CD14-positive monocyte (primary cell): ENCODE results near the gene UROS. TPM values are rescaled to one million over a fixed set of nuclear protein-coding genes. Genes with fewer than 3 reads are reported as not detected.

Experiments
- DNase-seq, 3 donors: peaks; one replicate each; pipeline ENCODE4 v3.0.0-alpha.2; 2011 to 2022
- H2AFZ ChIP-seq: 2 replicates; pipeline ENCODE4 v1.6.0; 2012; ENCODE audit warnings: mild to moderate bottlenecking, low read depth, low read length, inconsistent platforms; ENCODE audit not compliant: insufficient read depth, poor library complexity, severe bottlenecking
- H3K27ac ChIP-seq, 2 donors: 1 replicate in 1 of 2; 2 replicates in 1 of 2; pipeline ENCODE4 v1.5.1; 2012 to 2013; ENCODE audit warnings: low read length in 2 of 2, control low read depth in 1 of 2, inconsistent platforms in 1 of 2, low read depth in 1 of 2, mild to moderate bottlenecking in 1 of 2
- H3K27me3 ChIP-seq, 2 donors: one replicate each; pipeline versions ENCODE4 v1.6.0 to v1.6.1; 2011 to 2013; ENCODE audit warnings: low read length in 2 of 2; ENCODE audit not compliant: control insufficient read depth in 2 of 2, insufficient read depth in 2 of 2
- H3K36me3 ChIP-seq, 2 donors: replicated peaks in 1 of 2; 1 replicate in 1 of 2; 2 replicates in 1 of 2; pipeline versions ENCODE4 v1.5.1 to v1.6.1; 2012 to 2013; ENCODE audit warnings: low read length in 2 of 2, control low read depth in 1 of 2, inconsistent platforms in 1 of 2, mild to moderate bottlenecking in 1 of 2; ENCODE audit not compliant: insufficient read depth in 2 of 2, control insufficient read depth in 1 of 2
- H3K4me1 ChIP-seq, 2 donors: 1 replicate in 1 of 2; 2 replicates in 1 of 2; pipeline versions ENCODE4 v1.5.1 to v1.6.1; 2012 to 2013; ENCODE audit warnings: low read length in 2 of 2, control low read depth in 1 of 2, inconsistent platforms in 1 of 2, mild to moderate bottlenecking in 1 of 2, moderate library complexity in 1 of 2; ENCODE audit not compliant: insufficient read depth in 2 of 2, control insufficient read depth in 1 of 2
- H3K4me2 ChIP-seq: replicated peaks from 2 replicates; pipeline ENCODE3; 2012; ENCODE audit warnings: low read length, moderate library complexity, mild to moderate bottlenecking; ENCODE audit not compliant: poor library complexity, severe bottlenecking; ENCODE audit errors: extremely low read depth
- H3K4me3 ChIP-seq, 3 experiments: fragments of 200-600 bp in 1 of 3; sonication (generic) in 1 of 3; replicated peaks in 1 of 3; 1 replicate in 2 of 3; 2 replicates in 1 of 3; pipeline ENCODE4 v1.5.1; 2011 to 2013; ENCODE audit warnings: low read length in 3 of 3, mild to moderate bottlenecking in 3 of 3, control low read depth in 2 of 3, low read depth in 2 of 3, inconsistent platforms in 1 of 3, moderate library complexity in 1 of 3
- H3K79me2 ChIP-seq: 2 replicates; pipeline ENCODE4 v1.6.0; 2012; ENCODE audit warnings: mild to moderate bottlenecking, control low read depth, inconsistent platforms, low read length, moderate library complexity; ENCODE audit not compliant: insufficient read depth
- H3K9ac ChIP-seq: 2 replicates; pipeline ENCODE4 v1.6.0; 2017; ENCODE audit warnings: low read length, mild to moderate bottlenecking; ENCODE audit not compliant: insufficient read depth, poor library complexity, severe bottlenecking
- H3K9me3 ChIP-seq, 2 donors: replicated peaks in 1 of 2; 1 replicate in 1 of 2; 2 replicates in 1 of 2; pipeline versions ENCODE4 v1.5.1 to v1.6.1; 2012 to 2013; ENCODE audit warnings: low read length in 2 of 2, control low read depth in 1 of 2; ENCODE audit not compliant: control insufficient read depth in 1 of 2, insufficient read depth in 1 of 2
- H4K20me1 ChIP-seq: 2 replicates; pipeline ENCODE4 v1.6.0; 2012; ENCODE audit warnings: mild to moderate bottlenecking, low read length, control low read depth, moderate library complexity; ENCODE audit not compliant: insufficient read depth
- H3K27ac Mint-ChIP-seq, 7 donors: one replicate each; pipeline ENCODE4 v1.8.0; 2020; ENCODE audit warnings: mild to moderate bottlenecking in 7 of 7, mixed read lengths in 7 of 7, moderate library complexity in 6 of 7, inconsistent platforms in 2 of 7
- H3K27me3 Mint-ChIP-seq, 3 donors: one replicate each; pipeline ENCODE4 v1.8.0; 2021 to 2022; ENCODE audit warnings: low read depth in 3 of 3, mild to moderate bottlenecking in 3 of 3, mixed read lengths in 3 of 3, moderate library complexity in 3 of 3, inconsistent platforms in 1 of 3
- H3K36me3 Mint-ChIP-seq, 2 donors: one replicate each; pipeline ENCODE4 v1.8.0; 2020; ENCODE audit warnings: mixed read lengths in 2 of 2, inconsistent platforms in 1 of 2, mild to moderate bottlenecking in 1 of 2
- H3K4me1 Mint-ChIP-seq: one replicate; pipeline ENCODE4 v1.8.0; 2020; ENCODE audit warnings: mild to moderate bottlenecking, mixed read lengths
- H3K4me3 Mint-ChIP-seq, 2 donors: one replicate each; pipeline ENCODE4 v1.8.0; 2020; ENCODE audit warnings: mild to moderate bottlenecking in 2 of 2, mixed read lengths in 2 of 2, moderate library complexity in 1 of 2
- H3K9me3 Mint-ChIP-seq, 7 donors: one replicate each; pipeline ENCODE4 v1.8.0; 2020 to 2022; ENCODE audit warnings: mixed read lengths in 7 of 7, mild to moderate bottlenecking in 6 of 7, moderate library complexity in 6 of 7, inconsistent platforms in 2 of 7
- CTCF ChIP-seq: fragments of 200-600 bp; IDR thresholded peaks from one replicate; pipeline ENCODE4 v1.8.0; 2022; ENCODE audit warnings: antibody characterized with exemption, mild to moderate bottlenecking
- WGBS: methylation state at CpG from one replicate; pipeline ENCODE4 v1.1.5; 2013; ENCODE audit warnings: missing lambda C conversion rate; ENCODE audit not compliant: insufficient coverage; 5-methylcytosine and 5-hydroxymethylcytosine counted together
- intact Hi-C, 2 donors: fragments of 100-400 bp; cut with micrococcal nuclease; formaldehyde crosslinking; loops; one replicate each; pipeline versions ENCODE4 v1.15.0 to v1.15.1; 2023
- polyA plus RNA-seq, 3 donors: library from polyadenylated mRNA; depleted of rRNA in 1 of 3; unstranded in 2 of 3; stranded (reverse) in 1 of 3; fragments of 300-500 nt in 2 of 3; fragments of >200 nt in 1 of 3; fragmentation: Illumina TruSeq in 2 of 3; gene quantifications; 1 replicate in 2 of 3; 2 replicates in 1 of 3; pipeline ENCODE4 v1.2.3, GENCODE V29; 2012 to 2021

Gene UROS
- polyA plus RNA-seq, 3 donors: 18.1 to 42.3 (median 39.8) TPM

- Histone ChIP-seq H4K20me1 (no peaks in the 10 kb centered on the region), H3K27ac (no peak overlapping the region), H3K79me2 (no peaks in the 10 kb centered on the region), H3K9ac (no peak overlapping the region), H3K4me2 (no peak overlapping the region), H3K9me3 (no peaks in the 10 kb centered on the region), H3K36me3 (peaks cover 34 to 78% of the 10 kb centered on the region in 2 donors), H3K27me3 (no peaks in the 10 kb centered on the region), H3K4me1 (no peaks in the 10 kb centered on the region), H2AFZ (no peak overlapping the region), H3K4me3 (no peak overlapping the region)
- intact Hi-C loops: no loop called here
- 100% methylated on average over 1 of the region's 2 CpGs for WGBS
- no peak for TF ChIP-seq CTCF
- Mint-ChIP-seq H3K27me3 (peaks cover 0 to 3% (median 0%) of the 10 kb centered on the region in 3 donors), H3K27ac (no peak overlapping the region), H3K9me3 (no peaks in the 10 kb centered on the region), H3K4me1 (no peaks in the 10 kb centered on the region), H3K36me3 (peaks cover 55 to 60% of the 10 kb centered on the region in 2 donors), H3K4me3 (no peak overlapping the region)
- no peak for DNase-seq
These were observed 27.9 kb downstream of the UROS start for GRCh38 chr10:125795128-125795527.

DNA sequence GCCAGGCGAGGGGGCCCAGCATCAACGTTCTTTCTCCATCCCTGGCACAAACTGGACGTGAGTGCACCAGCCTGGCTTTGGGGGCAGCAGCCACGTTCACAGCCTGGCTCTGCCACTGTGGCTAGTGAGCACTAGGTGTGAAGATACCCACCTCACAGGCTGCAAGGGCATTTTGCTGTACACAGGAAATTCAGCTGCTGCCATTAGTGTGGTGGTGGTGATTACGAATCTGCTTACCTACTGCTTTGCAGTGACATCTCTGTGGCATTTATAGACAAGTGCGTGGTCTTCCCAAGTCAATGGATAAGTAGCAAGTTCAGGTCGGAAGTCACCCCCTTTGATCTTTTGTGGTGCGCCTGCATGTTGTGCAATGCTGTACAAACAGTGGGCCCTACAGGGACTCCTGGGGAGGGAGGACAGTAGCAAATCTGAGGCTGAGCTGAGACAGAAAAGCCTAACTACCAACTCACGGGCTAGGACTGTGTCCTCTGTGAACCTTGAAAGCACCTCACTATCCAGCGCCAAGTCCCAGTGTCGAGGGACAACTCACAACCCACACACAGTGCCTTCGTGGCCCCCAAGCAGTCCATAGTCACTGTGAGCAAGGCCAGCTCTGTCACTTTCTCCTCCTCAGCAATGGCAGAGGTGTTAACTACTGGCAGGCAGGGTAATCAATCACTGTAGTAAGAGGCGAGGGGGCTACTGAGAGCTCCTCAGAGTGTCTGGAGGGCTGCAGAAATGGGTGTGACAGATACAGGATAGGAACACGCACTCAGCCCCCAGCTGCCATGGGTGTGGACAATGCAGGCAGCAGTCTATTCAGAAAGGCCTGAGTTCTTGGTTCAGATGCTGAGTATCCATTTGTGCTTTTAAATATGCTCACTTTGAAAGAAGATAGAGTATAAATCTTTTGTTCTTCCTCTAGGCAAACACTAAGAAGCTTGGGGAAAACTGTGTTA, 30.4 kb downstream of the UROS start:
- Mint-ChIP-seq H3K4me3 (no peak overlapping the region), H3K4me1 (no peaks in the 10 kb centered on the region)
- H3K27ac ChIP-seq: no peak overlapping the region

More for the DNA sequence above, 30.4 kb downstream of the UROS start:
- H3K4me3 ChIP-seq: no peak overlapping the region
- H3K9me3 ChIP-seq: no peaks in the 10 kb centered on the region
- H2AFZ ChIP-seq: no peak overlapping the region
- H3K9ac ChIP-seq: no peak overlapping the region
- DNase-seq: no peak
- Mint-ChIP-seq H3K27me3 (peaks cover 0 to 2% (median 0%) of the 10 kb centered on the region in 3 donors), H3K9me3 (no peaks in the 10 kb centered on the region), H3K27ac (no peak overlapping the region), H3K36me3 (peaks cover 66 to 70% of the 10 kb centered on the region in 2 donors)
- H3K27me3 ChIP-seq: no peaks in the 10 kb centered on the region
- no peak for TF ChIP-seq CTCF
- H3K4me1 ChIP-seq: no peaks in the 10 kb centered on the region
- H4K20me1 ChIP-seq: no peaks in the 10 kb centered on the region
- H3K36me3 ChIP-seq: peaks cover 35 to 82% of the 10 kb centered on the region in 2 donors
- intact Hi-C loops: no loop called here
- 95% methylated on average over 12 of the region's 14 CpGs for whole genome bisulfite sequencing
- no peaks in the 10 kb centered on the region for H3K79me2 ChIP-seq
- no peak overlapping the region for H3K4me2 ChIP-seq
